Posterior vena cava (tissue), 2 donors: ENCODE results near the gene GNAI3. TPM values are rescaled to one million over a fixed set of nuclear protein-coding genes. Genes with fewer than 3 reads are reported as not detected.

Source experiments
- DNase-seq: peaks from one replicate; pipeline ENCODE4 v3.0.0-alpha.2; 2020; ENCODE audit warnings: low spot score
- intact Hi-C, 2 donors: fragments of 100-400 bp; cut with DNase I; formaldehyde crosslinking; loops; one replicate each; pipeline versions ENCODE4 v1.14.1 to v1.14.2; 2022 to 2023
- total RNA-seq, 2 donors: library from RNA; stranded (reverse); fragmentation: NEBNext Ultra II Directional; extraction: Animal tissue kit (Norgen Biotek cat#: 25700); gene quantifications; one replicate each; pipeline ENCODE4 v1.2.1, GENCODE V29; 2021
- donor health status: DM: yes; HTN: yes; CAD: no.
- donor health status: DM: yes; HTN: yes; CAD: no.

GNAI3 gene
- total RNA-seq, 2 donors from 2014 or later, result 6.8 to 7.5 TPM

DNA sequence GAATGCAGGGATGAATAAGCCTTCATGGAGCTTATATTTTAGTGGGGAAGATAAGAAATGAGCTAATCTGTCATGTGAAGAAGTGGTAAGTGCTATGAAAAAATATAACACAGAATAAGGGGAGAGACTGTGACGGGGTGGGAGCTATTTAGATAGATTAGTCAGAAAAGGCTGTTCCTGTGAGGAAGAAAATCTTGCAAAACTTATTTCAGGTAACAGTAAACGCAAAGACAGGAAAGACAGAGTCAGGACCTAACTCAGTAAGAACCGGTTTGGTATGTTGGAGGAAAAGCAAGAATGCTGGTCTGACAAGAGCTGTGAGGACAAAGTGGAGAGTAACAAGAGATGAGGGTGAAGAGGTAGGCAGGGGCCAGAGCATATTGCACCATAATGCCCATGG is 22.0 kb downstream of the GNAI3 start:
- no peak for DNase-seq
- intact Hi-C loops, result no loop called here

- intact Hi-C loops, result no loop called here
Observed at GRCh38 chr1:109573785-109574184, 25.4 kb downstream of the GNAI3 start.

GRCh38 chr1:109578947-109579443 is 30.6 kb downstream of the GNAI3 start:
- no peak for DNase-seq
- intact Hi-C loops, result loop anchor here in 1 of 2 donors (5.0 kb wide), 1 partner anchor 78 kb away; the partner anchor contains the start of gene GSTM4

More at GRCh38 chr1:109573785-109574184, 25.4 kb downstream of the GNAI3 start:
- DNase-seq, result no peak

DNA sequence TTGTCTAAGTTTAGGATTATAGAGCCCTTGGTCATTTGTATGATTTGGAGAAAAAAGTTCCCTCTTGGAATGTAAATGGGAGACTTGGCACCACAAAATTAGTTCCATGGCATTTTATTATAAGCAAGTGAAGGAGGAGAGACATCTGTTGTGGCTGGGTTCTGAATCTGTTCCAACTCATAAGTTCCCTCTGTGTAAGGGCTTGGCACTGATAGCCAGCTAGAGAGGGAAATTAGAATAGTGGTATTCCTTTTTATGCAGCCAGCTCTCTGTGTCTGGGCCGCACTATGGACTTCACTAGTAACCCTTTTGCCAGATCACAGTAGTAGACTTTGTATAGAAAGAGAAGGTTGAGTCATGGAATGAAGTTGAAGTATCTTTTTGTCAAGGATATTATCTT is 31.1 kb downstream of the GNAI3 start:
- intact Hi-C loops, result loop anchor here in 1 of 2 donors (5.0 kb wide), 1 partner anchor 78 kb away; the partner anchor contains the start of gene GSTM4
- no peak for DNase-seq

DNA sequence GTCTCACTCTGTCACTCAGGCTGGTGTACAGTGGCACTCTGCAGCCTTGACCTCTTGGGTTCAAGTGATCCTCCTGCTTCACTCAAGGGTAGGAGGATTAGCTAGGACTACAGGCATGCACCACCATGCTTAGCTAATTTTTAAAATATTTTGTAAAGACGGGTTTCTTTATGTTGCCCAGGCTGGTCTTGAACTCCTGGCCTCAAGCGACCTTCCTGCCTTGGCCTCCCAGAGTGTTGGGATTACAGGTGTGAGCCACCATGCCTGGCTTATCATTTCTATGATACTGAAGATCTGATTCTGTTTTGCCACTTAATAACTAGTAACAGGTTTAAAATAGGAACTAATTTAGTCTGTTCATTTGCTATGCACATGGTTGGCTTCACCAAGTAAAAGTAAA is 33.6 kb downstream of the GNAI3 start:
- DNase-seq, result no peak
- intact Hi-C loops, result no loop called here

- intact Hi-C loops, result no loop called here
- DNase-seq, result no peak
Observed at GRCh38 chr1:109584766-109585165, 36.4 kb downstream of the GNAI3 start.

DNA sequence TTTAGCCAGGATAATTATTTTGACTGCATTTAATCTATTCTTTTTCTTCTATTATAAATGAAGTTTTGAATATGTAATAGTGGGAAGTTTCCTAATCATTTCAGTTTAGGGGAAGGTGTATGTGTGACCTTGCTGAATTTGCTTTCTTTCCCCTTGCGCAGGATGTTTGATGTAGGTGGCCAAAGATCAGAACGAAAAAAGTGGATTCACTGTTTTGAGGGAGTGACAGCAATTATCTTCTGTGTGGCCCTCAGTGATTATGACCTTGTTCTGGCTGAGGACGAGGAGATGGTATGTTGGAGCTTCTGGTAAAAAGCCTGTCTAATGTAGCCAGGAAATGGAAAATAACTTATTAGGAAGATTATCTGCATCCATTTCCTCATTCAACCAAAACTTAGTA is 37.6 kb downstream of the GNAI3 start:
- intact Hi-C loops, result no loop called here

GRCh38 chr1:109589177-109589576 is 40.8 kb downstream of the GNAI3 start:
- intact Hi-C loops, result no loop called here
- DNase-seq, result no peak

More for the DNA sequence above, 37.6 kb downstream of the GNAI3 start:
- DNase-seq, result no peak

- intact Hi-C loops, result no loop called here
- DNase-seq, result no peak
Observed at GRCh38 chr1:109589679-109590078, 41.3 kb downstream of the GNAI3 start.

- no peak for DNase-seq
- intact Hi-C loops, result no loop called here
Observed at GRCh38 chr1:109592916-109593315, 44.5 kb downstream of the GNAI3 start.

- intact Hi-C loops, result no loop called here
- DNase-seq, result no peak
Observed at GRCh38 chr1:109595531-109595930, 47.1 kb downstream of the GNAI3 start.

DNA sequence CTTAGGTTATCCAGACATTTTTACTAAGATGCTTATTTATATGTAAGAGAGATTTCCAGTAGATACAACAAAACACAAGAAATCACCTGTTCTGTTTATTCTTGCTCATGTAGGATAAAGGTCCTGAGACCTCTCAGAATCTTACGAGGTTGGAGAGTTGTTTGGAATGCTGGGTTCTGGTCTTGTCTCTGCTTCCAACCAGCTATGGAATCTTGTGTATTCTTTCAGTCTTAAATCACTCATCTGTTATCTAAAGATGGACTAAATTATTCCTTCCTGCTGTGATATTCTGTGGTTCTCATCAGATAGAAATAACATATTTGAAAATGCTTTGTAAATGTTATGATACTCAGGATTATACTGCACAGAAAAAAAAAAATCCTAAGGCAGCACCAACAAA is 49.7 kb downstream of the GNAI3 start:
- intact Hi-C loops, result no loop called here
- no peak for DNase-seq

DNA sequence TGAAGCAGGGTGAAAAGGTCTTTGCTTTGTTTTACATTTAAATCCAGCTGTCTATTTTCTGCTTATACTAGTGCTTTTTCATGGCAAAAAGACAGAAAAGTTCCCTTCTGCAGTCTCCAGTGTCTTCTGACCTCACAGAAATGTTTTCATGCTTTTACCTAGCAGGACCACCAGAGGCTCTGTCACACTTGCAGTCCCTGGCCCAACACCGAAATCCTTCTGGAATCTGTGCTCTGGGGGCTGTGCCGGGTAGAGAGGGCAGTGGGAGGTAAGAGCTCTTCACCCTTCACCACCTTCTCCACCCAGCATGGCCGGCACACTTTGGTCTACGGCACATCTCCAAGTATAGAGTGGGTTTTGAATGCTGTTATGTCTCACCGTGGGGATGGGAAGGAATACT is 50.2 kb downstream of the GNAI3 start:
- no peak for DNase-seq
- intact Hi-C loops, result no loop called here

- DNase-seq, result no peak
- intact Hi-C loops, result no loop called here
Observed at GRCh38 chr1:109603229-109603628, 54.8 kb downstream of the GNAI3 start.

DNA sequence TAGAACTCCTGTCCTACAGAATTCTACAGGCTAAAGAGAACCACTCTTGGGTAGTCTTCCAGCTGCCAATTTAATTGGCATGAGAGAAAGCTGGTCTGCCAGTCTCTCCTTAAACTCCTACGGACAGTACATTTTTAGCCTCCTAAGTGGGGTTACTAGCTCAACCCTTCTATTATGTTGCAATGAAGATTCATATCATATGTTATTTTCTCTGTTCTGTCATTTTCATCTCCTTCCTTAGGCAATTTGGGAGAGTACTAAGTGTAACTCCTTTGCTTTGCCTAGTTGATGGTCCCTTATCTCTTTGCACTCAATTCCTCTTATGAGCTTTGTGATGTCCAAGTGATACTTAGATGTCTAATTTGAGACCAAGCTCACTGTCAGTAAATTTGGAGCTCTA is 57.0 kb downstream of the GNAI3 start:
- DNase-seq, result no peak
- intact Hi-C loops, result no loop called here

- intact Hi-C loops, result no loop called here
- no peak for DNase-seq
Observed at GRCh38 chr1:109609881-109610280, 61.5 kb downstream of the GNAI3 start.

DNA sequence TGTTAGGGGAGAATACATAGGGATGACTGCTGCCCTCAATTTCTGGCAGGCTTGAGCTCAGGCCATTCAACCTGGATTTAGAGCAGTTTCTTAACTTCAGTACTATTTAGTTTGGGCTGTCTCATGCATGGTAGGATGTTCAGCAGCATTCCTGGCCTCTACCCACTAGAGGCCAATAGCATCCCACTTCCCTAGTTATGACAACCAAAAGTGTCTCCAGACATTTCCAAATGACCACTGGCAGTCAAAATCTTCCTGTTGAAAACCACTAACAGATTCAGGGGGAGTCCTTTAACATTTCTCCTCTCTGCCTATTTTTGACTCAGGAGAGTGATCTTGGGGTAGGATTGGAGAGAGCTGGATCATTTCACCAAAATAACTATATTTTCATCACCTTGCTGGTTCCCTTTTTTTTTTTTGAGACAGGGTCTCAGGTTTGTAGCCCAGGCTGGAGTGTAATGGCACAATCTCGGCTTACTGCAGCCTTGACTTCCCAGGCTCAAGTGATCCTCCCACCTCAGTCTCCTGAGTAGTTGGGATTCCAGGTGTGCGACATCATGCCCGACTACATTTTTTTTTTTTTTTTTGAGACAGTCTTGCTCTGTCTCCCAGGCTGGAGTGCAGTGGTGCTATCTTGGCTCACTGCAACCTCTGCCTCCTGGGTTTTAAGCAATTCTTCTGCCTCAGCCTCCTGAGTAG is 62.3 kb downstream of the GNAI3 start:
- DNase-seq, result no peak
- intact Hi-C loops, result no loop called here

- intact Hi-C loops, result no loop called here
- no peak for DNase-seq
Observed at GRCh38 chr1:109611308-109611990, 63.0 kb downstream of the GNAI3 start.

DNA sequence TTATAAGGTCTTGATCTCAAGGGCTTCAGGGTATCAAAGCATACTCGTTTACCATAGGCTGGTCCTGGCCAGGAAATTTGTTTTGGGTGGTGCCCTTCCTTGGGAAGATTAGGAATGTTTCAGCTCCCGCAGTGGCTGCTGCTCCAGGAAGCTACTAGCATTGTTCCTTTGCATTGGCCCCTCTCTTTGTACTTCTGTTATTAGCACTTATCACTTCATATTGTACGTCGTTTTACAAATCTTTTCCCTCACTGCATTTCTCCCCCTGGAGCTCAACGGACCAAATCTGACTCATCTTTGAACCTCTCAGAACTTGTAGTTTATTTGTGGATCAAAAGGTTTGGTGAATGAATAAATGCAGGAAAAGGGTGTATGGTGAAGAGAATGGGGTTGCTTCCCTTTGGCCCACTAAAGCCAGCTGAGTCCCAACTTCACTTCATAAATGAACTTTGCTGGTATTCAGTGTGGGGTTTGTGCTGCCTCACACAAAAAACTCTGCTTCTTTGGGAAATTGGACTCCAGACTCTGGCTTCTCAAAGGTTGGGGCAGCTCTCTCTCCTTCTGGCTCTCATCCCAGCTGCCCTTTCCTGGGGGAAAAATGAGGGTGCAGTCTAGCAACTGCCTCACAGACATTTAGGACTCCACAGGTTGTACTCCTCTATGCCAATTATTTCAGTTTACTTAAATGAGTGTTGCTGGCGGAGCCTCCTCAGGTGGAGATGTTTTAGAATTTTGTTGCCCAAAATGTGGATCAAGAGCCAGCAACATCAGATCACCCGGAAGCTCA is 65.1 kb downstream of the GNAI3 start:
- intact Hi-C loops, result no loop called here
- no peak for DNase-seq

- intact Hi-C loops, result no loop called here
- DNase-seq, result peak; percentile 78
Observed at GRCh38 chr1:109615879-109616278, 67.5 kb downstream of the GNAI3 start.
